Neuronal stem cell (in vitro differentiated cells): ENCODE results near the gene GUCD1.

ENCODE experiments used
- DNase-seq: peaks from one replicate; pipeline ENCODE4 v3.0.0-alpha.2; 2013; ENCODE audit warnings: low spot score
- H2AFZ ChIP-seq: one replicate; pipeline ENCODE4 v1.6.1; 2013; ENCODE audit warnings: mild to moderate bottlenecking, low read length, inconsistent platforms
- H2AK5ac ChIP-seq: 2 replicates; pipeline ENCODE4 v1.6.1; 2013; ENCODE audit warnings: low read depth, mild to moderate bottlenecking, inconsistent platforms, low read length, moderate library complexity, mixed read lengths
- H2BK120ac ChIP-seq: 2 replicates; pipeline ENCODE4 v1.6.1; 2013; ENCODE audit warnings: low read depth, mild to moderate bottlenecking, inconsistent platforms, low read length, moderate library complexity, mixed read lengths
- H2BK12ac ChIP-seq: one replicate; pipeline ENCODE4 v1.6.1; 2013; ENCODE audit warnings: low read length, inconsistent platforms
- H2BK15ac ChIP-seq: 2 replicates; pipeline ENCODE4 v1.6.1; 2013; ENCODE audit warnings: mild to moderate bottlenecking, low read length, inconsistent platforms, mixed read lengths
- H2BK5ac ChIP-seq: one replicate; pipeline ENCODE4 v1.6.1; 2013; ENCODE audit warnings: inconsistent platforms, mild to moderate bottlenecking, low read length, moderate library complexity
- H3K14ac ChIP-seq: one replicate; pipeline ENCODE4 v1.6.1; 2013; ENCODE audit warnings: low read length, inconsistent platforms
- H3K18ac ChIP-seq: 2 replicates; pipeline ENCODE4 v1.6.1; 2013; ENCODE audit warnings: low read length, inconsistent platforms
- H3K23ac ChIP-seq: 2 replicates; pipeline ENCODE4 v1.6.1; 2013; ENCODE audit warnings: low read depth, mild to moderate bottlenecking, mixed read lengths, low read length, inconsistent platforms; ENCODE audit not compliant: poor library complexity
- H3K27ac ChIP-seq: replicated peaks from 3 replicates; pipeline ENCODE4 v1.5.1; 2013; ENCODE audit warnings: low read length, inconsistent platforms
- H3K27me3 ChIP-seq, 3 experiments: 2 replicates each; pipeline ENCODE4 v1.6.1; 2013; ENCODE audit warnings: low read length in 3 of 3, mild to moderate bottlenecking in 2 of 3, inconsistent platforms in 1 of 3, low read depth in 1 of 3, mixed read lengths in 1 of 3, moderate library complexity in 1 of 3; ENCODE audit not compliant: control insufficient read depth in 3 of 3, insufficient read depth in 3 of 3
- H3K36me3 ChIP-seq, 2 donors: replicated peaks in 1 of 2; 2 replicates each; pipeline ENCODE4 v1.6.1; 2013; ENCODE audit warnings: low read length in 2 of 2; ENCODE audit not compliant: control insufficient read depth in 2 of 2, insufficient read depth in 2 of 2
- H3K4ac ChIP-seq: 2 replicates; pipeline ENCODE4 v1.6.1; 2013; ENCODE audit warnings: inconsistent platforms, mild to moderate bottlenecking, low read length, moderate library complexity
- H3K4me1 ChIP-seq, 2 donors: 1 replicate in 1 of 2; 2 replicates in 1 of 2; pipeline ENCODE4 v1.6.1; 2013; ENCODE audit warnings: low read length in 2 of 2, low read depth in 1 of 2; ENCODE audit not compliant: control insufficient read depth in 2 of 2, insufficient read depth in 1 of 2
- H3K4me2 ChIP-seq: one replicate; pipeline ENCODE4 v1.6.1; 2013; ENCODE audit warnings: mild to moderate bottlenecking, low read length, inconsistent platforms; ENCODE audit not compliant: insufficient read depth, poor library complexity, severe bottlenecking
- H3K4me3 ChIP-seq, 2 donors: 2 replicates each; pipeline ENCODE4 v1.5.1; 2013; ENCODE audit warnings: low read length in 2 of 2, mild to moderate bottlenecking in 2 of 2, inconsistent platforms in 1 of 2, moderate library complexity in 1 of 2
- H3K79me1 ChIP-seq: one replicate; pipeline ENCODE4 v1.6.1; 2013; ENCODE audit warnings: low read depth, mild to moderate bottlenecking, inconsistent platforms, low read length, moderate library complexity
- H3K9ac ChIP-seq: one replicate; pipeline ENCODE4 v1.6.1; 2013; ENCODE audit warnings: mild to moderate bottlenecking, low read depth, low read length, inconsistent platforms; ENCODE audit not compliant: poor library complexity
- H3K9me3 ChIP-seq, 2 donors: replicated peaks in 1 of 2; 2 replicates each; pipeline versions ENCODE3 to v1.6.1; 2013; ENCODE audit warnings: low read length in 2 of 2, mild to moderate bottlenecking in 2 of 2, inconsistent platforms in 1 of 2, low read depth in 1 of 2, mixed read lengths in 1 of 2, moderate library complexity in 1 of 2; ENCODE audit not compliant: control insufficient read depth in 2 of 2, insufficient read depth in 1 of 2
- H4K8ac ChIP-seq: one replicate; pipeline ENCODE4 v1.6.1; 2013; ENCODE audit warnings: low read depth, mild to moderate bottlenecking, inconsistent platforms, low read length, moderate library complexity
- H4K91ac ChIP-seq: one replicate; pipeline ENCODE4 v1.6.1; 2013; ENCODE audit warnings: low read length, low read depth, mild to moderate bottlenecking, inconsistent platforms; ENCODE audit not compliant: poor library complexity
- WGBS, 2 donors: extraction: QIAGEN DNeasy Blood & Tissue Kit; methylation state at CpG; one replicate each; pipeline ENCODE4 v1.1.7; 2013; ENCODE audit warnings: missing lambda C conversion rate in 2 of 2, mixed read lengths in 1 of 2; ENCODE audit not compliant: insufficient read length in 2 of 2, insufficient replicate concordance in 1 of 2; ENCODE audit errors: extremely low coverage in 2 of 2; 5-methylcytosine and 5-hydroxymethylcytosine counted together

Gene GUCD1

GRCh38 chr22:24585927-24586546, 31.1 kb upstream of the GUCD1 start:
- Histone ChIP-seq H3K23ac (peak overlapping the region; percentile 5), H3K14ac (no peak overlapping the region), H2BK120ac (no peak overlapping the region), H3K18ac (peak overlapping the region; percentile 22), H3K9me3 (no peaks in the 10 kb centered on the region), H2AK5ac (no peak overlapping the region), H2BK5ac (peak overlapping the region; percentile 29), H4K91ac (no peak overlapping the region), H3K4me3 (no peak overlapping the region), H3K4me2 (no peak overlapping the region), H3K27me3 (no peaks in the 10 kb centered on the region), H2BK12ac (peak overlapping the region; percentile 92), H2AFZ (no peak overlapping the region), H3K27ac (no peak overlapping the region), H3K36me3 (peaks cover 25 to 30% of the 10 kb centered on the region in 2 donors), H3K79me1 (peaks cover 2% of the 10 kb centered on the region), H3K9ac (no peak overlapping the region), H3K4ac (no peak overlapping the region), H3K4me1 (no peaks in the 10 kb centered on the region), H2BK15ac (no peak overlapping the region), H4K8ac (peak overlapping the region; percentile 17)
- no CpG with 5 or more reads among the region's 24 CpGs for WGBS, 2 donors
- DNase-seq = no peak

GRCh38 chr22:24585461-24585860, 30.5 kb upstream of the GUCD1 start:
- no peak overlapping the region for H3K27ac ChIP-seq
- no peaks in the 10 kb centered on the region for H3K9me3 ChIP-seq
- H3K79me1 ChIP-seq = peaks cover 2% of the 10 kb centered on the region
- no peak overlapping the region for H2BK15ac ChIP-seq
- H3K9ac ChIP-seq = no peak overlapping the region
- no peak overlapping the region for H2BK12ac ChIP-seq
- H2AK5ac ChIP-seq = no peak overlapping the region
- H3K18ac ChIP-seq = no peak overlapping the region
- no peak overlapping the region for H2AFZ ChIP-seq
- H3K4me3 ChIP-seq = no peak overlapping the region
- no peak overlapping the region for H3K23ac ChIP-seq
- peak overlapping the region; percentile 17 for H4K8ac ChIP-seq
- H3K27me3 ChIP-seq = no peaks in the 10 kb centered on the region
- DNase-seq = no peak
- H3K4ac ChIP-seq = no peak overlapping the region
- peaks cover 25 to 30% of the 10 kb centered on the region in 2 donors for H3K36me3 ChIP-seq
- WGBS, 2 donors = no CpG with 5 or more reads among the region's 3 CpGs
- peak overlapping the region; percentile 29 for H2BK5ac ChIP-seq
- H2BK120ac ChIP-seq = no peak overlapping the region
- no peak overlapping the region for H3K4me2 ChIP-seq
- H3K4me1 ChIP-seq = no peaks in the 10 kb centered on the region
- no peak overlapping the region for H3K14ac ChIP-seq
- no peak overlapping the region for H4K91ac ChIP-seq

GRCh38 chr22:24584871-24585411, 30.0 kb upstream of the GUCD1 start:
- Histone ChIP-seq H3K23ac (no peak overlapping the region), H4K8ac (no peak overlapping the region), H4K91ac (no peak overlapping the region), H3K27ac (no peak overlapping the region), H2BK5ac (no peak overlapping the region), H2BK120ac (no peak overlapping the region), H2BK12ac (no peak overlapping the region), H3K14ac (no peak overlapping the region), H3K27me3 (no peaks in the 10 kb centered on the region), H3K4me3 (no peak overlapping the region), H3K4me2 (no peak overlapping the region), H3K18ac (peak overlapping the region; percentile 48), H2AK5ac (no peak overlapping the region), H2BK15ac (no peak overlapping the region), H3K36me3 (peaks cover 25 to 30% of the 10 kb centered on the region in 2 donors), H3K9ac (no peak overlapping the region), H3K4ac (no peak overlapping the region), H2AFZ (no peak overlapping the region), H3K79me1 (peaks cover 2% of the 10 kb centered on the region), H3K9me3 (no peaks in the 10 kb centered on the region), H3K4me1 (no peaks in the 10 kb centered on the region)
- DNase-seq = no peak
- no CpG with 5 or more reads among the region's 10 CpGs for WGBS, 2 donors

- Histone ChIP-seq H3K4me1 (no peaks in the 10 kb centered on the region), H4K91ac (no peak overlapping the region), H2AFZ (no peak overlapping the region), H3K4me3 (no peak overlapping the region), H3K9me3 (no peaks in the 10 kb centered on the region), H3K79me1 (no peaks in the 10 kb centered on the region), H3K27ac (no peak overlapping the region), H3K18ac (peak overlapping the region; percentile 11), H2BK15ac (no peak overlapping the region), H3K4me2 (no peak overlapping the region), H3K27me3 (no peaks in the 10 kb centered on the region), H3K36me3 (peaks cover 21 to 24% of the 10 kb centered on the region in 2 donors), H3K4ac (no peak overlapping the region), H2BK12ac (no peak overlapping the region), H3K14ac (no peak overlapping the region), H2AK5ac (no peak overlapping the region), H3K23ac (no peak overlapping the region), H2BK5ac (no peak overlapping the region), H2BK120ac (no peak overlapping the region), H3K9ac (no peak overlapping the region), H4K8ac (no peak overlapping the region)
- no CpG with 5 or more reads among the region's 5 CpGs for WGBS, 2 donors
- DNase-seq = no peak
Observed at GRCh38 chr22:24584166-24584790, 29.3 kb upstream of the GUCD1 start.
